HCT116 (cell line): ENCODE measurements around the gene DBP. TPM values are rescaled to one million over a fixed set of nuclear protein-coding genes. Genes with fewer than 3 reads are reported as not detected.

Experiments used
- ATAC-seq: fragments of 200-7000 bp; cut with Tn5 transposase; 2 replicates; pipeline ENCODE4 v1.9.1; 2020; ENCODE audit warnings: mild to moderate bottlenecking, moderate library complexity
- BruUV-seq: library from RNA; stranded (reverse); fragments of 400-500 nt; replicated peaks from 2 replicates; lab custom pipeline; 2021; lab: Mats Ljungman, UMichigan
- CTCF ChIA-PET: fragments of 300-600 bp; sonication (Branson Sonifier 250); formaldehyde crosslinking; loops from one replicate; lab custom pipeline; 2021; ENCODE audit warnings: antibody characterized with exemption; lab: Charles Lee
- POLR2A ChIA-PET: fragments of 300-600, 350-600 bp; sonication (Branson Sonifier 250); formaldehyde crosslinking; loops from one replicate; lab custom pipeline; 2021; ENCODE audit warnings: antibody characterized with exemption; lab: Charles Lee
- RAD21 ChIA-PET, 2 experiments: fragments of 300-600 bp; sonication (Branson Sonifier 250); formaldehyde crosslinking; loops; one replicate each; lab custom pipeline; 2023; ENCODE audit warnings: low total read pairs in 2 of 2; ENCODE audit not compliant: uncharacterized antibody in 2 of 2, unreplicated experiment in 2 of 2, low non-redundant PET in 1 of 2; lab: Charles Lee
- DNase-seq: peaks from one replicate; pipeline ENCODE4 v3.0.0-alpha.2; 2010; ENCODE audit warnings: low read depth, low spot score
- H2AFZ ChIP-seq: fragments of 200-600 bp; shearing (Covaris generic), sonication (generic); 2 replicates; pipeline ENCODE4 v1.6.1; 2017; ENCODE audit warnings: low read depth, mixed run types, mixed read lengths, antibody characterized with exemption, low read length; ENCODE audit not compliant: poor library complexity, severe bottlenecking
- H3K27ac ChIP-seq: 2 replicates; pipeline ENCODE4 v1.5.1; 2012; ENCODE audit warnings: low read depth, low read length
- H3K27me3 ChIP-seq: fragments of 200-600 bp; sonication (generic); 2 replicates; pipeline ENCODE4 v1.6.1; 2016; ENCODE audit warnings: mixed run types, low read length, mixed read lengths; ENCODE audit not compliant: insufficient read depth
- H3K36me3 ChIP-seq, 2 experiments: fragments of 200-500 bp in 1 of 2; fragments of 200-600 bp in 1 of 2; sonication (Bioruptor generic) in 1 of 2; sonication (generic) in 1 of 2; 2 replicates each; pipeline versions ENCODE4 v1.5.1 to v1.6.1; 2014 to 2016; ENCODE audit warnings: low read length in 2 of 2, inconsistent platforms in 1 of 2, mixed read lengths in 1 of 2, mixed run types in 1 of 2; ENCODE audit not compliant: insufficient read depth in 2 of 2, control insufficient read depth in 1 of 2
- H3K4me1 ChIP-seq, 2 experiments: fragments of 200-600 bp in 1 of 2; sonication (generic) in 1 of 2; 2 replicates each; pipeline versions ENCODE4 v1.5.1 to v1.6.1; 2012 to 2017; ENCODE audit warnings: low read length in 2 of 2, inconsistent platforms in 1 of 2, mild to moderate bottlenecking in 1 of 2, mixed read lengths in 1 of 2, mixed run types in 1 of 2, moderate library complexity in 1 of 2; ENCODE audit not compliant: insufficient read depth in 2 of 2, control insufficient read depth in 1 of 2
- H3K4me2 ChIP-seq: fragments of 200-600 bp; sonication (generic); 2 replicates; pipeline ENCODE4 v1.6.1; 2017; ENCODE audit warnings: mixed run types, low read length, mixed read lengths
- H3K4me3 ChIP-seq, 2 experiments: fragments of 200-600 bp in 1 of 2; sonication (generic) in 1 of 2; replicated peaks in 1 of 2; 2 replicates each; pipeline ENCODE4 v1.5.1; 2011 to 2016; ENCODE audit warnings: low read length in 2 of 2, control low read depth in 1 of 2, low read depth in 1 of 2, mild to moderate bottlenecking in 1 of 2, mixed read lengths in 1 of 2, mixed run types in 1 of 2
- H3K79me2 ChIP-seq: fragments of 200-600 bp; sonication (generic); 2 replicates; pipeline ENCODE4 v1.6.1; 2017; ENCODE audit warnings: mild to moderate bottlenecking, mixed run types, low read length, moderate library complexity, mixed read lengths; ENCODE audit not compliant: insufficient read depth
- H3K9ac ChIP-seq: fragments of 200-600 bp; sonication (generic); 2 replicates; pipeline ENCODE4 v1.6.1; 2016; ENCODE audit warnings: low read length, mixed read lengths
- H3K9me2 ChIP-seq: fragments of 200-600 bp; sonication (generic), shearing (Covaris generic); 2 replicates; pipeline ENCODE4 v1.6.1; 2017; ENCODE audit warnings: mixed run types, mild to moderate bottlenecking, moderate library complexity; ENCODE audit not compliant: insufficient read depth
- H3K9me3 ChIP-seq, 2 experiments: fragments of 200-500 bp in 1 of 2; fragments of 200-600 bp in 1 of 2; sonication (Bioruptor generic) in 1 of 2; sonication (generic) in 1 of 2; 2 replicates each; pipeline ENCODE4 v1.6.1; 2014 to 2017; ENCODE audit warnings: low read length in 2 of 2, mixed read lengths in 2 of 2, inconsistent platforms in 1 of 2, low read depth in 1 of 2, mild to moderate bottlenecking in 1 of 2, mixed run types in 1 of 2, moderate library complexity in 1 of 2; ENCODE audit not compliant: control insufficient read depth in 1 of 2, insufficient read depth in 1 of 2
- H4K20me1 ChIP-seq: fragments of 200-600 bp; sonication (generic), shearing (Covaris generic); 2 replicates; pipeline ENCODE4 v1.6.1; 2017; ENCODE audit warnings: mixed run types, mild to moderate bottlenecking, moderate library complexity; ENCODE audit not compliant: insufficient read depth
- ATF3 ChIP-seq: IDR thresholded peaks from 2 replicates; pipeline ENCODE4 v1.6.1; 2012
- CBX3 ChIP-seq: IDR thresholded peaks from 2 replicates; pipeline ENCODE4 v1.6.1; 2012; ENCODE audit warnings: low read depth
- CEBPB ChIP-seq: IDR thresholded peaks from 2 replicates; pipeline ENCODE4 v1.6.1; 2012; ENCODE audit warnings: low read depth
- CTCF ChIP-seq, 3 experiments: fragments of 200-600 bp in 1 of 3; sonication (generic) in 1 of 3; IDR thresholded peaks in 2 of 3; conservative IDR thresholded peaks in 1 of 3; 2 replicates each; pipeline ENCODE4 v1.5.1; 2012 to 2017; ENCODE audit warnings: low read depth in 2 of 3, low read length in 2 of 3, antibody characterized with exemption in 1 of 3, borderline replicate concordance in 1 of 3, control low read depth in 1 of 3, mild to moderate bottlenecking in 1 of 3, mixed read lengths in 1 of 3, mixed run types in 1 of 3, moderate library complexity in 1 of 3; ENCODE audit not compliant: insufficient read depth in 1 of 3
- EGR1 ChIP-seq: IDR thresholded peaks from 2 replicates; pipeline ENCODE4 v1.6.1; 2012; ENCODE audit warnings: low read depth
- ELF1 ChIP-seq: IDR thresholded peaks from 2 replicates; pipeline ENCODE4 v1.6.1; 2012; ENCODE audit warnings: low read depth, borderline replicate concordance
- EZH2 ChIP-seq: fragments of 200-600 bp; sonication (generic); IDR thresholded peaks from 2 replicates; pipeline ENCODE4 v1.6.1; 2017; ENCODE audit warnings: antibody characterized with exemption, mixed run types
- EZH2phosphoT487 ChIP-seq: fragments of 200-600 bp; IDR thresholded peaks from 2 replicates; pipeline ENCODE4 v1.6.1; 2018; ENCODE audit warnings: antibody characterized with exemption, borderline replicate concordance
- MAX ChIP-seq: IDR thresholded peaks from 2 replicates; pipeline ENCODE4 v1.6.1; 2012
- POLR2A ChIP-seq: IDR thresholded peaks from 2 replicates; pipeline ENCODE4 v1.7.0; 2011; ENCODE audit warnings: borderline replicate concordance; ENCODE audit not compliant: insufficient read depth, insufficient read length; ENCODE audit errors: extremely low read depth
- SIN3A ChIP-seq: IDR thresholded peaks from 2 replicates; pipeline ENCODE4 v1.6.1; 2012; ENCODE audit warnings: low read depth
- YY1 ChIP-seq: IDR thresholded peaks from 2 replicates; pipeline ENCODE4 v1.6.1; 2011; ENCODE audit warnings: low read length, low read depth, moderate library complexity, mild to moderate bottlenecking; ENCODE audit not compliant: insufficient replicate concordance; ENCODE audit errors: extremely low read depth
- ZNF274 ChIP-seq: fragments of 200-500 bp; sonication (Bioruptor generic); IDR thresholded peaks from 2 replicates; pipeline ENCODE4 v1.6.1; 2014; ENCODE audit warnings: mild to moderate bottlenecking, low read depth, low read length, inconsistent platforms
- intact Hi-C: fragments of 100-400 bp; cut with micrococcal nuclease; formaldehyde crosslinking; loops from 2 replicates; pipeline ENCODE4 v1.10.0; 2022
- total RNA-seq: library from RNA; stranded (reverse); gene quantifications from one replicate; pipeline ENCODE4 v1.2.1, GENCODE V29; 2021; ENCODE audit not compliant: unreplicated experiment

Gene DBP
- total RNA-seq, 1 experiment from 2014 or later = 45.9 TPM

GRCh38 chr19:48617146-48617937, 19.8 kb downstream of the DBP start:
- H3K9me2 ChIP-seq = no peaks in the 10 kb centered on the region
- H3K27ac ChIP-seq = peak overlapping the region; percentile 86
- peaks cover 34% of the 10 kb centered on the region; the same call in 1 of the 2 replicates for H4K20me1 ChIP-seq
- H3K4me2 ChIP-seq = peak overlapping the region; percentile 87
- no TSS peak for BruUV-seq
- peaks cover 52% of the 10 kb centered on the region for H3K79me2 ChIP-seq
- ChIA-PET RAD21 (no interaction called here), CTCF (interaction anchor here (1.0 kb wide), 1 partner anchor 8 kb away, joined by 4 read pairs; no protein-coding TSS in a partner anchor), POLR2A (interaction anchor here (0.7 to 2.4 kb wide), 8 partner anchors 9 to 376 kb away, joined by 3 to 9 read pairs (median 3); partner anchors contain the start of genes DBP, GYS1, PPP1R15A and RUVBL2)
- H3K4me3 ChIP-seq = peak overlapping the region; percentile 56 to 93
- peak overlapping the region; percentile 99 for H3K9ac ChIP-seq
- ATAC-seq = no peak
- peaks cover 20 to 37% of the 10 kb centered on the region in 2 experiments for H3K36me3 ChIP-seq
- no peak overlapping the region for H2AFZ ChIP-seq
- H3K9me3 ChIP-seq = no peaks in the 10 kb centered on the region
- H3K4me1 ChIP-seq = peaks cover 33 to 52% of the 10 kb centered on the region in 2 experiments
- no peak for DNase-seq
- H3K27me3 ChIP-seq = no peaks in the 10 kb centered on the region
- TF ChIP-seq ATF3 (no peak), EZH2phosphoT487 (no peak), YY1 (no peak), CTCF (IDR thresholded peaks at IDR 0.05 in 2 of 3, conservative IDR thresholded peaks at IDR 0.05 in 1 of 3; ENCODE audit: borderline replicate concordance in 1 of 3, insufficient read depth in 1 of 3, low read depth in 2 of 3, low read length in 2 of 3) (no peak), SIN3A (no peak), POLR2A (no peak), ELF1 (no peak), EGR1 (no peak), CBX3 (no peak), EZH2 (no peak), CEBPB (no peak), MAX (no peak), ZNF274 (no peak)
- intact Hi-C loops = no loop called here
